Measurements from ENCODE around the gene AMER2.

DNA sequence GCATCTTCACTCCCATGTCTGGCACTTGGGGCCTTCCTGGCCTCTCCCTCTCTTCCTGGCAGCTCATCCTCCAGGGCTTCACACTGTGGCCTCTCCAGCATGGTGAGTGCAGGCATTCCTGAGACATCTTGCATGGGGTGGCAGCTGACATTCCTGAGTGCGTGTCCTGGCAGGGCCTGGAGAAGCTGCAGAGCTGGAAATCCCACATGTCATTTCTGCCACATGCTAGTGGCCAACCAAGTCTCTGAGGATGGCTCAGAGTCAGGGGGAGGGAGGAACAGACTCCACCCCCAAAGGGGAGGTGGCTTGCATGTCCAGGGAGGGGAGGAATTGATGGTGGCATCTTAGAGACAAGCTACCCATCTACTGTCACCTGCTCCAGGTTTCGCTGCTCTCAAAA lies 41.6 kb upstream of the AMER2 start:
- TF ChIP-seq POLR2A (IDR thresholded peaks at IDR 0.05), result no peak
- TF ChIP-seq, protein P1, sequence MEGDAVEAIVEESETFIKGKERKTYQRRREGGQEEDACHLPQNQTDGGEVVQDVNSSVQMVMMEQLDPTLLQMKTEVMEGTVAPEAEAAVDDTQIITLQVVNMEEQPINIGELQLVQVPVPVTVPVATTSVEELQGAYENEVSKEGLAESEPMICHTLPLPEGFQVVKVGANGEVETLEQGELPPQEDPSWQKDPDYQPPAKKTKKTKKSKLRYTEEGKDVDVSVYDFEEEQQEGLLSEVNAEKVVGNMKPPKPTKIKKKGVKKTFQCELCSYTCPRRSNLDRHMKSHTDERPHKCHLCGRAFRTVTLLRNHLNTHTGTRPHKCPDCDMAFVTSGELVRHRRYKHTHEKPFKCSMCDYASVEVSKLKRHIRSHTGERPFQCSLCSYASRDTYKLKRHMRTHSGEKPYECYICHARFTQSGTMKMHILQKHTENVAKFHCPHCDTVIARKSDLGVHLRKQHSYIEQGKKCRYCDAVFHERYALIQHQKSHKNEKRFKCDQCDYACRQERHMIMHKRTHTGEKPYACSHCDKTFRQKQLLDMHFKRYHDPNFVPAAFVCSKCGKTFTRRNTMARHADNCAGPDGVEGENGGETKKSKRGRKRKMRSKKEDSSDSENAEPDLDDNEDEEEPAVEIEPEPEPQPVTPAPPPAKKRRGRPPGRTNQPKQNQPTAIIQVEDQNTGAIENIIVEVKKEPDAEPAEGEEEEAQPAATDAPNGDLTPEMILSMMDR (IDR thresholded peaks at IDR 0.05), result no peak

Measured in heart left ventricle (tissue), 13 donors.